ENCODE results near the gene NAALADL2. TPM values are rescaled to one million over a fixed set of nuclear protein-coding genes. Genes with fewer than 3 reads are reported as not detected.

Gene NAALADL2
- total RNA-seq, 1 experiment from 2014 or later: 2.7 TPM

DNA sequence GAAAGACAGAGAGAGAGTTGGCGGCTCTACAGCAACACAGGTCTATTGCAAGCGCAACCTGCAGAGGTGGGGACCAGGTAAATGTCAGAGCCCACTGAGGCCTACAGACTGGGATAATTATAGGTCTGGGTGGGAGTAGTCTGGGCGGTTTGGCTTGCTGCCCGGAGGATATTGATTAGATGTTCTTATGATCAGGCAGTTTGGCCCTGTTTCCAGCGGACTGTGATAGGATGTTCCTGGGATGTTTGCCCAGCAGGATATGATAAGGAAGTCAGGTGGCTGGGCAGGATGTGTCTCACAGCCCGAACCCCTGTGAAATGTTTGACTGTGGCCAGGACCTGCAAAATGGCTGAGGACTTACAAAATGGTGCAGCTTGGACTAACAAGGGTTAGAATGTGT, 364.9 kb downstream of the NAALADL2 start:
- in situ Hi-C loops (cut with HindIII; ENCODE audit: low pct_unique_long_range_greater_than_20kb, low sequenced_read_pairs): no loop called here
- Histone ChIP-seq H3K9me3 (ENCODE audit: control insufficient read depth, insufficient read depth, low read depth, low read length) (no peaks in the 10 kb centered on the region), H3K27me3 (ENCODE audit: control insufficient read depth, insufficient read depth, low read length) (no peaks in the 10 kb centered on the region), H3K27ac (ENCODE audit: low read length) (no peak overlapping the region), H3K4me1 (ENCODE audit: control insufficient read depth, insufficient read depth, low read length) (no peaks in the 10 kb centered on the region), H3K36me3 (ENCODE audit: control insufficient read depth, insufficient read depth, low read length) (no peaks in the 10 kb centered on the region), H3K4me3 (ENCODE audit: low read depth in 2 of 2, low read length in 2 of 2) (no peak overlapping the region)
- ChIA-PET POLR2A (no interaction called here), CTCF (no interaction called here)
- intact Hi-C loops (cut with micrococcal nuclease; ENCODE audit: unreplicated experiment): no loop called here
- ATAC-seq (no peak), DNase-seq (ENCODE audit: low read depth, low spot score) (no peak)
- TF ChIP-seq, protein P1, sequence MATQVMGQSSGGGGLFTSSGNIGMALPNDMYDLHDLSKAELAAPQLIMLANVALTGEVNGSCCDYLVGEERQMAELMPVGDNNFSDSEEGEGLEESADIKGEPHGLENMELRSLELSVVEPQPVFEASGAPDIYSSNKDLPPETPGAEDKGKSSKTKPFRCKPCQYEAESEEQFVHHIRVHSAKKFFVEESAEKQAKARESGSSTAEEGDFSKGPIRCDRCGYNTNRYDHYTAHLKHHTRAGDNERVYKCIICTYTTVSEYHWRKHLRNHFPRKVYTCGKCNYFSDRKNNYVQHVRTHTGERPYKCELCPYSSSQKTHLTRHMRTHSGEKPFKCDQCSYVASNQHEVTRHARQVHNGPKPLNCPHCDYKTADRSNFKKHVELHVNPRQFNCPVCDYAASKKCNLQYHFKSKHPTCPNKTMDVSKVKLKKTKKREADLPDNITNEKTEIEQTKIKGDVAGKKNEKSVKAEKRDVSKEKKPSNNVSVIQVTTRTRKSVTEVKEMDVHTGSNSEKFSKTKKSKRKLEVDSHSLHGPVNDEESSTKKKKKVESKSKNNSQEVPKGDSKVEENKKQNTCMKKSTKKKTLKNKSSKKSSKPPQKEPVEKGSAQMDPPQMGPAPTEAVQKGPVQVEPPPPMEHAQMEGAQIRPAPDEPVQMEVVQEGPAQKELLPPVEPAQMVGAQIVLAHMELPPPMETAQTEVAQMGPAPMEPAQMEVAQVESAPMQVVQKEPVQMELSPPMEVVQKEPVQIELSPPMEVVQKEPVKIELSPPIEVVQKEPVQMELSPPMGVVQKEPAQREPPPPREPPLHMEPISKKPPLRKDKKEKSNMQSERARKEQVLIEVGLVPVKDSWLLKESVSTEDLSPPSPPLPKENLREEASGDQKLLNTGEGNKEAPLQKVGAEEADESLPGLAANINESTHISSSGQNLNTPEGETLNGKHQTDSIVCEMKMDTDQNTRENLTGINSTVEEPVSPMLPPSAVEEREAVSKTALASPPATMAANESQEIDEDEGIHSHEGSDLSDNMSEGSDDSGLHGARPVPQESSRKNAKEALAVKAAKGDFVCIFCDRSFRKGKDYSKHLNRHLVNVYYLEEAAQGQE (IDR thresholded peaks at IDR 0.05; ENCODE audit: insufficient read depth in 1 of 2, low read depth in 2 of 2, low read length in 1 of 2): no peak
- no peak for TF ChIP-seq SIN3A (IDR thresholded peaks at IDR 0.05; ENCODE audit: borderline replicate concordance, insufficient read depth, low read depth, low read length)
- TF ChIP-seq POLR2AphosphoS5 (IDR thresholded peaks at IDR 0.05; ENCODE audit: low read depth, low read length): no peak
- TF ChIP-seq TCF7L2 (IDR thresholded peaks at IDR 0.05; ENCODE audit: low read depth, low read length): no peak
- TF ChIP-seq, protein P2, sequence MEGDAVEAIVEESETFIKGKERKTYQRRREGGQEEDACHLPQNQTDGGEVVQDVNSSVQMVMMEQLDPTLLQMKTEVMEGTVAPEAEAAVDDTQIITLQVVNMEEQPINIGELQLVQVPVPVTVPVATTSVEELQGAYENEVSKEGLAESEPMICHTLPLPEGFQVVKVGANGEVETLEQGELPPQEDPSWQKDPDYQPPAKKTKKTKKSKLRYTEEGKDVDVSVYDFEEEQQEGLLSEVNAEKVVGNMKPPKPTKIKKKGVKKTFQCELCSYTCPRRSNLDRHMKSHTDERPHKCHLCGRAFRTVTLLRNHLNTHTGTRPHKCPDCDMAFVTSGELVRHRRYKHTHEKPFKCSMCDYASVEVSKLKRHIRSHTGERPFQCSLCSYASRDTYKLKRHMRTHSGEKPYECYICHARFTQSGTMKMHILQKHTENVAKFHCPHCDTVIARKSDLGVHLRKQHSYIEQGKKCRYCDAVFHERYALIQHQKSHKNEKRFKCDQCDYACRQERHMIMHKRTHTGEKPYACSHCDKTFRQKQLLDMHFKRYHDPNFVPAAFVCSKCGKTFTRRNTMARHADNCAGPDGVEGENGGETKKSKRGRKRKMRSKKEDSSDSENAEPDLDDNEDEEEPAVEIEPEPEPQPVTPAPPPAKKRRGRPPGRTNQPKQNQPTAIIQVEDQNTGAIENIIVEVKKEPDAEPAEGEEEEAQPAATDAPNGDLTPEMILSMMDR (IDR thresholded peaks at IDR 0.05): no peak
- BruUV-seq (replicated peaks): no TSS peak

DNA sequence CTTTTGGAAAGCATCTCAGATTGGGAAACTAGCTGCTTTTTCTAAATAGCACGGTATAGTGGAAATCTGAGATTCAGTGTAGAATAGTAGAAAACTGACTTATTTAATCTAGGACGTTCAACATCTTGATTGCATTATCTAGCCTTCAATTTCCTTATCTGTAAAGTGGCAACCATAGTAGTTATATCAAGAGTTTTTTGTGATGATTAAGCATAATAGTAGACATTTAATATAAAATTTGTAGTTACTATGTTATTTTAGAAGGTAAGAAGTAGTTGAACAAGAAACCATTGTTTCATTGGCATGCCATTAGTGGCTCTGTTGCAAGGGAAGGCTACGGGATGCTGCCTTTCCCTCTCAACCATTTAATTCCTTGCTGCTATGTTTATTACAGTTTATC, 367.3 kb downstream of the NAALADL2 start:
- H3K36me3 ChIP-seq (ENCODE audit: control insufficient read depth, insufficient read depth, low read length): no peaks in the 10 kb centered on the region
- in situ Hi-C loops (cut with HindIII; ENCODE audit: low pct_unique_long_range_greater_than_20kb, low sequenced_read_pairs) (no loop called here), intact Hi-C loops (cut with micrococcal nuclease; ENCODE audit: unreplicated experiment) (no loop called here)
- BruUV-seq (replicated peaks): no TSS peak
- H3K4me1 ChIP-seq (ENCODE audit: control insufficient read depth, insufficient read depth, low read length): no peaks in the 10 kb centered on the region
- TF ChIP-seq, protein P2 (IDR thresholded peaks at IDR 0.05): no peak
- TF ChIP-seq POLR2AphosphoS5 (IDR thresholded peaks at IDR 0.05; ENCODE audit: low read depth, low read length) (no peak), TCF7L2 (IDR thresholded peaks at IDR 0.05; ENCODE audit: low read depth, low read length) (no peak), SIN3A (IDR thresholded peaks at IDR 0.05; ENCODE audit: borderline replicate concordance, insufficient read depth, low read depth, low read length) (no peak)
- TF ChIP-seq, protein P1 (IDR thresholded peaks at IDR 0.05; ENCODE audit: insufficient read depth in 1 of 2, low read depth in 2 of 2, low read length in 1 of 2): no peak
- DNase-seq (ENCODE audit: low read depth, low spot score) (no peak), ATAC-seq (no peak)
- no peaks in the 10 kb centered on the region for H3K27me3 ChIP-seq (ENCODE audit: control insufficient read depth, insufficient read depth, low read length)
- POLR2A ChIA-PET: no interaction called here
- H3K4me3 ChIP-seq (ENCODE audit: low read depth in 2 of 2, low read length in 2 of 2): no peak overlapping the region
- H3K9me3 ChIP-seq (ENCODE audit: control insufficient read depth, insufficient read depth, low read depth, low read length): no peaks in the 10 kb centered on the region
- no peak overlapping the region for H3K27ac ChIP-seq (ENCODE audit: low read length)
- CTCF ChIA-PET: no interaction called here
